Fibroblast of the aortic adventitia (primary cell): Measurements from ENCODE around the gene LPCAT3. TPM values are rescaled to one million over a fixed set of nuclear protein-coding genes. Genes with fewer than 3 reads are reported as not detected.
"Not testable (repeated sequence)": the region's sequence is repeated elsewhere in the genome, so short reads cannot be mapped to it uniquely, and the experiment has no call there.

Experiments used
- DNase-seq: peaks from one replicate; pipeline ENCODE4 v3.0.0-alpha.2; 2010; ENCODE audit warnings: low read depth
- H3K4me3 ChIP-seq: 2 replicates; pipeline ENCODE4 v1.5.1; 2011; ENCODE audit warnings: low read depth, mild to moderate bottlenecking, control low read depth, low read length, moderate library complexity
- CTCF ChIP-seq: IDR thresholded peaks from 2 replicates; pipeline ENCODE4 v1.5.1; 2011; ENCODE audit warnings: mild to moderate bottlenecking, low read length, control low read depth, inconsistent platforms; ENCODE audit not compliant: insufficient read depth
- total RNA-seq: library from RNA; depleted of rRNA; stranded (reverse); fragments of >200 nt; gene quantifications from 2 replicates; pipeline ENCODE4 v1.2.3, GENCODE V29; 2012; ENCODE audit warnings: low replicate concordance

Gene LPCAT3
- total RNA-seq, 1 donor, result 10.6 TPM

GRCh38 chr12:7061138-7061537 is 42.9 kb upstream of the LPCAT3 start:
- TF ChIP-seq CTCF, result peak; percentile 27
- DNase-seq, result peak; percentile 22
- peak overlapping the region; percentile 81 for H3K4me3 ChIP-seq

- peak within 1 kb of the TSS; percentile 81 for H3K4me3 ChIP-seq
- TF ChIP-seq CTCF, result peak; percentile 90
- peak; percentile 100 for DNase-seq
Observed at GRCh38 chr12:7060353-7060954, 42.2 kb upstream of the LPCAT3 start, which contains the start of gene C1S. TSS of gene C1S (plus strand) at chr12:7060718. CDS start at chr12:7061913, 1,195 bp downstream.

- no peak overlapping the region for H3K4me3 ChIP-seq
- TF ChIP-seq CTCF, result no peak
- DNase-seq, result no peak
Observed at GRCh38 chr12:7059780-7060179, 41.5 kb upstream of the LPCAT3 start.

- no peak overlapping the region for H3K4me3 ChIP-seq
- DNase-seq, result no peak
- TF ChIP-seq CTCF, result no peak
Observed at GRCh38 chr12:7058850-7059395, 40.6 kb upstream of the LPCAT3 start.

- DNase-seq, result no peak
- no peak for TF ChIP-seq CTCF
- no peak overlapping the region for H3K4me3 ChIP-seq
Observed at GRCh38 chr12:7058163-7058845, 40.0 kb upstream of the LPCAT3 start.

GRCh38 chr12:7055736-7056135 is 37.5 kb upstream of the LPCAT3 start:
- not testable (repeated sequence) for DNase-seq, H3K4me3 ChIP-seq

GRCh38 chr12:7054925-7055324 is 36.6 kb upstream of the LPCAT3 start:
- no peak for DNase-seq
- H3K4me3 ChIP-seq, result no peak overlapping the region
- no peak for TF ChIP-seq CTCF

- not testable (repeated sequence) for H3K4me3 ChIP-seq, DNase-seq
Observed at GRCh38 chr12:7049973-7050372, 31.7 kb upstream of the LPCAT3 start.

- DNase-seq, H3K4me3 ChIP-seq: not testable (repeated sequence)
Observed at GRCh38 chr12:7049445-7049951, 31.2 kb upstream of the LPCAT3 start.
